GM18508 (cell line): ENCODE results near the gene SNED1.

Experiments
- ATAC-seq: cut with Tn5 transposase; IDR thresholded peaks from one replicate; pipeline ENCODE4 v1.9.1; 2021; ENCODE audit warnings: moderate number of reproducible peaks; ENCODE audit not compliant: insufficient read depth, unreplicated experiment

Gene SNED1

GRCh38 chr2:241116606-241117560 is 118.5 kb downstream of the SNED1 start:
- no peak for ATAC-seq

GRCh38 chr2:241118737-241119505 is 120.5 kb downstream of the SNED1 start:
- ATAC-seq: no peak

- no peak for ATAC-seq
Measured at GRCh38 chr2:241120440-241120839, 122.0 kb downstream of the SNED1 start.

GRCh38 chr2:241121008-241121407 is 122.6 kb downstream of the SNED1 start:
- ATAC-seq: no peak

GRCh38 chr2:241122376-241123002 is 124.1 kb downstream of the SNED1 start:
- ATAC-seq: no peak

GRCh38 chr2:241123816-241124536 is 125.6 kb downstream of the SNED1 start:
- no peak for ATAC-seq

- no peak for ATAC-seq
Measured at GRCh38 chr2:241125626-241126025, 127.2 kb downstream of the SNED1 start.

- ATAC-seq: no peak
Measured at GRCh38 chr2:241126201-241126611, 127.8 kb downstream of the SNED1 start.

- no peak for ATAC-seq
Measured at GRCh38 chr2:241126771-241127202, 128.4 kb downstream of the SNED1 start.

GRCh38 chr2:241128266-241128665 is 129.8 kb downstream of the SNED1 start:
- ATAC-seq: no peak

- ATAC-seq: no peak
Measured at GRCh38 chr2:241129086-241129871, 130.9 kb downstream of the SNED1 start.

- no peak for ATAC-seq
Measured at GRCh38 chr2:241130316-241130715, 131.9 kb downstream of the SNED1 start.

- ATAC-seq: no peak
Measured at GRCh38 chr2:241131531-241131930, 133.1 kb downstream of the SNED1 start.

GRCh38 chr2:241132538-241133435 is 134.4 kb downstream of the SNED1 start:
- ATAC-seq: no peak

- ATAC-seq: no peak
Measured at GRCh38 chr2:241133436-241133820, 135.0 kb downstream of the SNED1 start.

- no peak for ATAC-seq
Measured at GRCh38 chr2:241134711-241135110, 136.3 kb downstream of the SNED1 start.

- no peak for ATAC-seq
Measured at GRCh38 chr2:241135737-241136136, 137.3 kb downstream of the SNED1 start.

GRCh38 chr2:241136191-241136590 is 137.8 kb downstream of the SNED1 start:
- no peak for ATAC-seq
